HepG2 (cell line): Measurements from ENCODE around the gene TGM1. TPM values are rescaled to one million over a fixed set of nuclear protein-coding genes. Genes with fewer than 3 reads are reported as not detected.
A peak's percentile ranks its signal among the peaks of the same experiment; 100 is the strongest.

Experiments
- AKAP8 ChIP-seq: sonication (generic); formaldehyde crosslinking; IDR thresholded peaks from 2 replicates; pipeline ENCODE4 v1.5.1; 2020; ENCODE audit warnings: mild to moderate bottlenecking, missing genetic modification reagents
- EHMT2 ChIP-seq: fragments of 200-600 bp; sonication (generic); IDR thresholded peaks from 2 replicates; pipeline ENCODE4 v1.7.0; 2017; ENCODE audit warnings: antibody characterized with exemption, low read depth, low read length, borderline replicate concordance
- ELF1 ChIP-seq: sonication (generic); formaldehyde crosslinking; IDR thresholded peaks from 2 replicates; pipeline ENCODE4 v1.4.0; 2020; ENCODE audit warnings: missing genetic modification reagents
- ISL2 ChIP-seq: sonication (generic); formaldehyde crosslinking; IDR thresholded peaks from 2 replicates; pipeline ENCODE4 v1.5.0; 2020; ENCODE audit warnings: missing genetic modification reagents
- MEIS1 ChIP-seq: sonication (generic); formaldehyde crosslinking; IDR thresholded peaks from 2 replicates; pipeline ENCODE4 v1.9.0; 2021; ENCODE audit warnings: mild to moderate bottlenecking, missing genetic modification reagents, moderate library complexity, borderline replicate concordance
- MLX ChIP-seq: IDR thresholded peaks from 2 replicates; pipeline ENCODE4 v1.6.1; 2016
- PBX2 ChIP-seq: IDR thresholded peaks from 2 replicates; pipeline ENCODE4 v1.6.1; 2016; ENCODE audit warnings: control low read depth
- PREB ChIP-seq: sonication (generic); formaldehyde crosslinking; IDR thresholded peaks from 2 replicates; pipeline ENCODE4 v1.4.0; 2020; ENCODE audit warnings: missing genetic modification reagents
- U2AF2 ChIP-seq: fragments of 200-400 bp; formaldehyde crosslinking; IDR thresholded peaks from 2 replicates; pipeline ENCODE4 v1.6.1; 2017; ENCODE audit warnings: low read depth, mild to moderate bottlenecking, low read length
- ZNF317 ChIP-seq: sonication (generic); formaldehyde crosslinking; IDR thresholded peaks from 2 replicates; pipeline ENCODE4 v1.5.0; 2020; ENCODE audit warnings: mild to moderate bottlenecking, missing genetic modification reagents
- ZNF329 ChIP-seq: sonication (generic); formaldehyde crosslinking; IDR thresholded peaks from 2 replicates; pipeline ENCODE4 v1.9.0; 2021; ENCODE audit warnings: low read depth, mild to moderate bottlenecking, missing genetic modification reagents
- ZNF333 ChIP-seq: sonication (generic); formaldehyde crosslinking; IDR thresholded peaks from 2 replicates; pipeline ENCODE4 v1.4.0; 2020; ENCODE audit warnings: mild to moderate bottlenecking, missing genetic modification reagents, borderline replicate concordance
- ZNF510 ChIP-seq: sonication (generic); formaldehyde crosslinking; IDR thresholded peaks from 2 replicates; pipeline ENCODE4 v1.4.0; 2020; ENCODE audit warnings: low read depth, mild to moderate bottlenecking, missing genetic modification reagents
- ZNF646 ChIP-seq: sonication (generic); formaldehyde crosslinking; IDR thresholded peaks from 2 replicates; pipeline ENCODE4 v1.9.0; 2021; ENCODE audit warnings: mild to moderate bottlenecking, missing genetic modification reagents
- ZNF772 ChIP-seq: sonication (generic); formaldehyde crosslinking; IDR thresholded peaks from 2 replicates; pipeline ENCODE4 v1.5.0; 2020; ENCODE audit warnings: mild to moderate bottlenecking, missing genetic modification reagents
- polyA plus RNA-seq, 8 experiments: library from polyadenylated mRNA; depleted of rRNA in 3 of 8; stranded (reverse) in 7 of 8; unstranded in 1 of 8; fragments of >200 nt; fragmentation: Illumina TruSeq in 4 of 8; extraction: Trizol in 4 of 8; gene quantifications; 2 replicates each; pipeline versions ENCODE4 v1.2.1 to v1.2.3, GENCODE V29; 2011 to 2016; ENCODE audit warnings: low read depth in 4 of 8, missing spikeins in 1 of 8, mixed read lengths in 1 of 8; ENCODE audit not compliant: insufficient read depth in 1 of 8
- total RNA-seq, 5 experiments: library from RNA; depleted of rRNA; stranded (reverse); fragments of >200 nt; fragmentation: Illumina TruSeq; extraction: Trizol; gene quantifications; 2 replicates each; pipeline ENCODE4 v1.2.3, GENCODE V29; 2016; ENCODE audit warnings: low read depth in 1 of 5

The TGM1 gene
- total and polyA plus RNA-seq, 2 of the 13 experiments (the other 11 are each of a cell fraction or from before 2014, with no cell fraction given), result 3.2 to 10.6 TPM

GRCh38 chr14:24271134-24271833 is 8.3 kb upstream of the TGM1 start, which contains the start of gene RABGGTA (continued):
- TF ChIP-seq ZNF646 (CRISPR knock-in tag) (peak; percentile 59), ZNF317 (CRISPR knock-in tag) (peak; percentile 95), MEIS1 (CRISPR knock-in tag) (peak; percentile 99), AKAP8 (CRISPR knock-in tag) (peak; percentile 100), PBX2 (peak; percentile 96), ZNF333 (CRISPR knock-in tag) (peak; percentile 97), ZNF772 (CRISPR knock-in tag) (peak; percentile 98), U2AF2 (peak; percentile 73; the same call in 1 of the 2 replicates), ZNF329 (CRISPR knock-in tag) (peak; percentile 94), EHMT2 (no peak), ISL2 (CRISPR knock-in tag) (peak; percentile 95), ELF1 (CRISPR knock-in tag) (peak; percentile 87), PREB (CRISPR knock-in tag) (peak; percentile 79; the same call in 1 of the 2 replicates), ZNF510 (peak; percentile 100), MLX (CRISPR knock-in tag) (peak; percentile 90)
